ENCODE measurements around the gene AGAP1.

The AGAP1 gene

GRCh38 chr2:236021499-236022057, 527.7 kb downstream of the AGAP1 start:
- DNase-seq, result peak; percentile 6

- no peak for DNase-seq
These were observed 528.3 kb downstream of the AGAP1 start for GRCh38 chr2:236022128-236022527.

GRCh38 chr2:236025892-236026291, 532.0 kb downstream of the AGAP1 start:
- DNase-seq, result no peak

GRCh38 chr2:236026841-236027240, 533.0 kb downstream of the AGAP1 start:
- no peak for DNase-seq

- DNase-seq, result no peak
These were observed 534.2 kb downstream of the AGAP1 start for GRCh38 chr2:236028066-236028465.

GRCh38 chr2:236033462-236033861, 539.6 kb downstream of the AGAP1 start:
- DNase-seq, result no peak

- DNase-seq, result no peak
These were observed 541.1 kb downstream of the AGAP1 start for GRCh38 chr2:236034974-236035373.

GRCh38 chr2:236036045-236036444, 542.2 kb downstream of the AGAP1 start:
- no peak for DNase-seq

- no peak for DNase-seq
These were observed 544.3 kb downstream of the AGAP1 start for GRCh38 chr2:236038096-236038495.

- no peak for DNase-seq
These were observed 546.9 kb downstream of the AGAP1 start for GRCh38 chr2:236040600-236041328.

GRCh38 chr2:236041616-236042015, 547.8 kb downstream of the AGAP1 start:
- no peak for DNase-seq

- no peak for DNase-seq
These were observed 548.2 kb downstream of the AGAP1 start for GRCh38 chr2:236042087-236042486.

GRCh38 chr2:236044191-236044590, 550.3 kb downstream of the AGAP1 start:
- no peak for DNase-seq

- no peak for DNase-seq
These were observed 551.7 kb downstream of the AGAP1 start for GRCh38 chr2:236045251-236046235.

GRCh38 chr2:236046715-236047114, 552.9 kb downstream of the AGAP1 start:
- DNase-seq, result no peak

- no peak for DNase-seq
These were observed 553.3 kb downstream of the AGAP1 start for GRCh38 chr2:236047176-236047575.

- DNase-seq, result no peak
These were observed 554.2 kb downstream of the AGAP1 start for GRCh38 chr2:236047886-236048540.

GRCh38 chr2:236049981-236050380, 556.1 kb downstream of the AGAP1 start:
- DNase-seq, result no peak

- DNase-seq, result no peak
These were observed 557.5 kb downstream of the AGAP1 start for GRCh38 chr2:236051351-236051750.

GRCh38 chr2:236051806-236052205, 558.0 kb downstream of the AGAP1 start:
- DNase-seq, result no peak

GRCh38 chr2:236052206-236052605, 558.4 kb downstream of the AGAP1 start:
- no peak for DNase-seq

- no peak for DNase-seq
These were observed 559.3 kb downstream of the AGAP1 start for GRCh38 chr2:236052926-236053821.
